HG03064 (cell line): Measurements from ENCODE around the gene CALN1.

Experiments used
- ATAC-seq: cut with Tn5 transposase; IDR thresholded peaks from one replicate; pipeline ENCODE4 v1.9.1; 2021; ENCODE audit warnings: low read depth; ENCODE audit not compliant: unreplicated experiment

The CALN1 gene

GRCh38 chr7:71905821-71906220 is 506.3 kb downstream of the CALN1 start:
- ATAC-seq, result no peak

GRCh38 chr7:71904484-71904883 is 507.7 kb downstream of the CALN1 start:
- no peak for ATAC-seq

GRCh38 chr7:71900556-71900955 is 511.6 kb downstream of the CALN1 start:
- ATAC-seq, result no peak

GRCh38 chr7:71896535-71896934 is 515.6 kb downstream of the CALN1 start:
- ATAC-seq, result no peak

DNA sequence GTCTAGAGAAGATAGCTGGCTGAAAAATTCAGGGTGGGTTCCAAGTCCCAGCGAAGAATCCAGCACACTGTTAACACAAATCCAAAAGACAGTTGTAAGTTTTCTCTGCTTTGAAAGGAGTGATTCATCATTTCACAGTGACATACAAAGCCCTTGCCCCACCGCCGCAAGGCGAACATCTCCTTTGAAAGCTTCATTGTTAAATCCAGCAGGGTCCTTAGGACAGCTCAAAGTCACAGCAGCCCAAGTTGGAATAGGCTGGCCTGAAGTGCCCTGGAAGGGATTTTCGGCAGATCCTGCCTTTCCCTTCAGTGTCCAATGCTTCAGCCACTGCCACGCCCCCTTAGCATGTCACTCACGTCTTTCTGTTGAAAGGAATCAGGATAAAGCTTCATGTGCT is 526.1 kb downstream of the CALN1 start:
- ATAC-seq, result no peak

GRCh38 chr7:71885487-71885886 is 526.7 kb downstream of the CALN1 start:
- no peak for ATAC-seq

DNA sequence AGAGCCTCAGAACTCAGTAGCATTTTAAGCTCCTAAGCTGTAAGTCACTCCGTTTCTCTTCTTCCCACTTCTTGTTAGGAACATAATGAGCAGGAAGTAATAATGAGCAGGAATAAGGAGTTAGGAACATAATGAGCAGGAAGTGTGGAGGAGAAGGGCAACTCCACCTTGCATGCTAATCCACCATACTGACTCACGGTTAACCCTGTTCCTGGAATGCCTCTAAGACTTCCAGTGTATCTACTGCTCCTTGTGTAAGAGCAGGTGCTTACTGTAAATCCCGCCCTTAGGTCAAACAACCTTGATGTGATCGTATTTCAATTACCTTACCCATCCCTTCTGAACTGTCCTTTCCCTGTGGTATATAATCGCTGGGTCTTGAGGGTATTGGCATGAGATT is 528.7 kb downstream of the CALN1 start:
- no peak for ATAC-seq

DNA sequence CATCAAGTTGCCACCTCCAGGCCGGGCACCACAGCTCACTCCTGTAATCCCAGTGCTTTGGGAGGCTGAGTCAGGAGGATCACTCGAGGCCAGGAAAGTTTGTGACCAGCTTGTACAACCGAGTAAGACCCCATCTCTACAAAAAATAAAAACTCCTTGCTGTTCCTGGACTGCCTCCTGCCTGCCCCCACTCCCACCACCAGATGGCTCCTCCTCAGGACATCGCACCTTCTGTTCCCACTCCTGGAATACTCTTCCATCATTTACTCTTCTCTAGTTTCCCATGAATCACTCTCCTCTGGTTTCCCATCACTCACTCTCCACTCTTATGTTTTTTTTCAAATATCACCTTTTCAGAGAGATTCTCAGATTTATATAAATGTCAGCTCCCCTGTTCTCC is 540.7 kb downstream of the CALN1 start:
- ATAC-seq, result no peak

GRCh38 chr7:71870812-71871211 is 541.3 kb downstream of the CALN1 start:
- no peak for ATAC-seq

DNA sequence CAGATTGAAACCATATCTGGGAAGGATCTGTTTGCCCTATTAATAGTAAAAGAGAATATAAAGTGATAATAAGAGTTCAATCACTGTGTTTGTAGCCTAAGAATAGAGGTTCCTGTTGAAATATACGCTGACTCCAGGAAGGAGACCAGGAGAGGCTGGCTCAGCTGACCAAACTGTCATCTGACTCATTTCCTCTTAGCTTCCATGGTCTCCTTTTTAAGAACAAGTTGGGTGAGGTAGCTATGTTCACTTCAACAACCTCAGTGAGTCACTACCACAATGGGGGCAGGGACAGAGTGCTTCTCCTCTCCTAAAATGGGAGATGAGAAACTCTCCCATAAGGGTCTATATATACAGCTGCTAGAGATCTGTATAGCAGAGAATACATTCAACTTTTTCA is 543.3 kb downstream of the CALN1 start:
- ATAC-seq, result no peak

DNA sequence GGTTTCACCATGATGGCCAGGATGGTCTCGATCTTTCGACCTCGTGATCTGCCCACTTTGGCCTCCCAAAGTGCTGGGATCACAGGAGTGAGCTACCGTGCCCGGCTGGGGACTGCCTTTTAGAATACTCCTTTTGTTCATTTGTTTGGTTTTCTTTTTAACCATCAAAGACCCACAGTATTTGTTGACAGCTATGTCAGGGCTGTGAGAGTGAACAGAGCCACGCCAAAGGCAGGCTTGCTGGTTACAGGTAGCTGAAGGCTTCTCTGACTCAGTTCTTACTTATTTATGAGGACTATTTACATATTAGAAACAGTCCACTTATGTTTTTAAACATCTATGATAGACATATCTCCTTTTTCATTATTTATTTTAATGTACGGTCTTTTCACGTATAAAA is 544.5 kb downstream of the CALN1 start:
- ATAC-seq, result no peak

DNA sequence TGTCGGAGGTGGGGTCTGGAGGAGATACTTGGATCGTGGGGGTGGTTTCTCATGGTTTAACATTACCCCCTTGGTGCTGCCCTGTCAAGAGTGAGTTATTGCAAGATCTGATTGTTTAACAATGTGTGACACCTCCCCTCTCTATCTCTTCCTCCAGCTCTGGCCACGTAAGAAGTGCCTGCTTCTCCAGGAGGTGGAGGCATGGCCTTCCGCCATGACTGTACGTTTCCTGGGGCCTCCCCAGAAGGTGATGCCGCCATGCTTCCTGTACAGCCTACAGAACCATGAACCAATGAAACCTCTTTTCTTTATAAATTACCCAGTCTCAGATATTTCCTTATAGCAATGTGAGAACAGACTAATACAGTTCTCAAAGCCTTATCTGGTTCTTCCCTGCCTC is 547.0 kb downstream of the CALN1 start:
- no peak for ATAC-seq

DNA sequence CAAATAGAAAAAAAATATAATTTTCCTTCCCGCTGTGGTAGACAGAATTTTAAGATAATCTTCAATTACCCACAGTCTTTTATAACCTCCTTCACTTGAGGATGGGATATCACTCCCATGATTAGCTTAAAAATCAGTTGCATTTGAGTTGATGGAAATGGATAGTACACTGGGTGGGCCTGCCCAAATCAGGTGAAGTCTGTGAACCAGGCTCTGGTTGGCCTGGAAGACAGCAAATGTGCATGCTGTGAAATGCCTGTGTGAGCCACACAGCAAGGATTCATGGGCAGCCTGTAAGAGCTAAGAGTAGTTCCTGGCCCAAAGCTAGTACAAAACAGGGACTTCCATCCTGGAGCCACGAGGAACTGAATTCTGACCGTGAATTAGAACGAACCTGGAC is 548.0 kb downstream of the CALN1 start:
- ATAC-seq, result no peak

GRCh38 chr7:71860572-71860971 is 551.6 kb downstream of the CALN1 start:
- no peak for ATAC-seq

- ATAC-seq, result no peak
These were observed 554.8 kb downstream of the CALN1 start for GRCh38 chr7:71857338-71857737.

DNA sequence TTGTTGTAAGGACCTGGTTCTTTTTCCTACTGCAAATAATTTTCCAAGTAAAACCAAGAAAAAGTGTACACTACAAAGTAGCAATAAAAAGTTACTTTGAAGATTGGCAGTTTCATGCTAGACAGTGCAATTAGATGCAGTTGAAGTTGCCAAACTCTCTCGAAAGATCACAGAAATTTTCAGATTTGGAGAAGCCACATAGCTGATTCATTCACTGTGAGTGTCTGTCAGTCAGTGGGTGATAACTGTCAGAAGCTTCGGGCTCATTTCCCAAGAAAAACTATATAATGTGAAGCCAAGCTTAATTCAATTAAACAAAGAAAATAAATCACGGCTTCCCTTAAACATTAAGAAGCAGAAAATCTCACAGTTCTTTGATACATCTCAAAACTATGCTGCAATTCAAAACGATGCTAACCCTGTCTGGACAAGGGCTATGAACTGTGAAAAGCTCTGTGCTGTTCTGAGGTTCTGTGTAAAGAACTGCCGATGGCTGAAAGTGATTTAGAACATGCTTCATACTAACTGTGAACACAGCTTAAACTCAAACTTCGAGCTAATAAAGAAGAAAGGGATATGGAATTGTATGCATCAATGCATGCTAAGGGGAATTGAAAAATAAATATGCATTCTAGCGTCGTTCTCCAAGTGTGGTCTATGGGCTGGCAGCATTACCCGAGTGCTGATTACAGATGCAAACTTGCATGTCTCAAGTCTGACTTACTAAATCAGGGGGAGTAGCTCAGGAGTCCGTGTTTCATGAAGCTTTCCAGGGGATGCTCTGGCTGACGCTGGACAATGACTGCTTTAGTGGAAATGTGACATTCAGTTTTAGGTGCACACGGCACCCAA is 557.4 kb downstream of the CALN1 start:
- ATAC-seq, result no peak

DNA sequence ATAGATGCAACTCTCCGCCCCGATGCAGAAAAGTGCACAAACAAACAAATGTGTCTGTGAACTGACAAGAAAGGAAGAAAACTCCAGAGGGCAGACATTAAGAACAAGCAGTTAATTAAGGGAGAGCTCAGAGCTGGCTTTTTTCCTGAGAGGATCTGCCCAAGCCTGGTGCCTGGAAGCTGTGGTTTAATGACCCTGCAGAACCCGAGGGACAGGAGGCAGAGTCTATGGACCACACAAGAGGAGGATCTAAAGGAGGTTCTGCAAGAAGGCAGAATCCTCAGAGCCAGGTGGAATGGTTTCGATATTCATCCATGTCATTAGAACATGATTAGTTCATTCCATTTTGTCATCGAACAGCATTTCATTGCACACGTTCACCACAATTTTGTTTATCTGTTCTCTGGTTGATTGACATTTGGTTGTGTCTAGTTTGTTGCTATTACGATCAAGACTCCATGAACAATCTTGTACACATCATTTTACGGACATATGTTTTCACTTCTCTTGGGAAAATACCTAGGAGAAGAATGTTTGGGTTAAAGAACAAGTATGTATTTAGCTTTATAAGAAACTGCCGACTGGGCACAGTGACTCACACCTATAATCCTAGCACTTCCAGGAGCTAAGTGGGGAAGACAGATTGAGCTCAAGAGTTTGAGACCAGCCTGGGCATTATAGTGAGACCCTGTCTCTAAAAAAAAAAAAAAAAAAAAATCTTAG is 560.2 kb downstream of the CALN1 start:
- no peak for ATAC-seq

- ATAC-seq, result no peak
These were observed 566.0 kb downstream of the CALN1 start for GRCh38 chr7:71846160-71846559.

DNA sequence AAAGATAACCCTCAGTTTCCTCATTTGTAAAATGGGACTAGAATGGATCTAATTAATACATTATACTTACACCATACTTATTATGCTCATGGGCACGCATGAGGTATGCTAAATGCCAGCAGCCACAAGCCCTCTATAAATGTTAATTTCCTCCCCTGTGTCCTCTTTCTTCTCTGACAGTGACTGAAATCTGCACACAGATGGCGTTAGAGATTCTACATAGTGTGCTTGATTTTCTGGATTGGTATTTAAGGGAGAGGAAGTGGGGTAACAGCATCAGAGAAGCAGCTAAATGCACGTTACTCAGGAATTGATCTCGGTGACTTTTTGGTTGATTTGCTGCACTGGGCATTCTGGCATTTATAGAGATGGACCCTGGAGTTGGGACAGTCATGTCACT is 568.5 kb downstream of the CALN1 start:
- no peak for ATAC-seq

GRCh38 chr7:71842786-71843185 is 569.4 kb downstream of the CALN1 start:
- no peak for ATAC-seq

DNA sequence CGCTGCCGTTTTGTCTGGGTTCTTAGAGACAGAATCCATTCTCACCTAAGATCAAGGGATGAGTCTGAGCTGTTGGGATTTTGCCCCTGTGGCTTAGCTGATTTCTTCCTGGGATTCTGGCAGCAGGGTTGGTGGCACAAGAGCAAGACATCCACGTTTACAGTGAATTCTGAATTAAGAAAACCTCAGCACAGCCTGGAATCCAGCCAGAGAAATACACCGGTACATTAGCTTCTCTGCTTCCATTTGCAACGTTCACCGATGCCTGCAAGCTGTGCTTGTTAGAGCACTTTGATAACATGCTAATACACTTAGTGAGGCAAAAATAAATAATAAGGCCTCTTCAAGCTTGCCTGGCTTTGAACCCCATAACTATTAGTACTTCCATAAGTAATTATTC is 569.8 kb downstream of the CALN1 start:
- no peak for ATAC-seq

DNA sequence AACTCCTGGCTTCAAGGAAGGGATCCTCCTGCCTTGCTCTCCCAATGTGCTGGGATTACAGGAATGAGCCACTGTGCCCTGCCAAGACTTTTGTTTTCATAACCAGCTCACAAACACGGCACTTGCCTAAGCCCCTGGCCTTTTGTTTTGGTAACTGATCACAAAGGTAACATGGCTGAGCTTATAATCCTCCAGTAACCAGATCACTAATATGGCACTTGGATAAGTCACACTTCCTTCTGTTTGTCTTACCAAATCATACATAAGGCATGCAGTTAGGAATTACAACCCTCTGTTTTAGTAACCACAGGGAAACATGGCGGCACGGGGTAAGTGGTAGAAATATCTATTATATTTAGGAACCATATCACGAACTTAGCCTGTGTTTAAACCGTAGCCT is 577.1 kb downstream of the CALN1 start:
- no peak for ATAC-seq
